H9 (cell line): ENCODE results near the gene LRRN4. TPM values are rescaled to one million over a fixed set of nuclear protein-coding genes. Genes with fewer than 3 reads are reported as not detected.

Experiments used
- DNase-seq: peaks from one replicate; pipeline ENCODE4 v3.0.0-alpha.2; 2017
- H2AFZ ChIP-seq: one replicate; pipeline ENCODE4 v1.6.1; 2013; ENCODE audit warnings: mild to moderate bottlenecking, low read length, control low read depth, moderate library complexity
- H2AK5ac ChIP-seq: 2 replicates; pipeline ENCODE4 v1.6.1; 2013; ENCODE audit warnings: low read length, control low read depth, mixed read lengths; ENCODE audit not compliant: insufficient read length
- H2BK120ac ChIP-seq: one replicate; pipeline ENCODE4 v1.6.1; 2013; ENCODE audit warnings: low read depth, mild to moderate bottlenecking, low read length, control low read depth, inconsistent platforms; ENCODE audit not compliant: poor library complexity, severe bottlenecking
- H2BK12ac ChIP-seq: 2 replicates; pipeline ENCODE4 v1.6.1; 2013; ENCODE audit warnings: low read length, control low read depth, mixed read lengths, low read depth; ENCODE audit not compliant: insufficient read length
- H2BK15ac ChIP-seq: 2 replicates; pipeline ENCODE4 v1.6.1; 2013; ENCODE audit warnings: low read depth, low read length, control low read depth
- H2BK20ac ChIP-seq: one replicate; pipeline ENCODE4 v1.6.1; 2013; ENCODE audit warnings: low read depth, mild to moderate bottlenecking, low read length, control low read depth, inconsistent platforms; ENCODE audit not compliant: poor library complexity, severe bottlenecking
- H2BK5ac ChIP-seq: 2 replicates; pipeline ENCODE4 v1.6.1; 2013; ENCODE audit warnings: low read length, control low read depth, mixed read lengths; ENCODE audit not compliant: insufficient read length
- H3K14ac ChIP-seq: 2 replicates; pipeline ENCODE4 v1.6.1; 2013; ENCODE audit warnings: low read length, control low read depth; ENCODE audit not compliant: insufficient read depth
- H3K18ac ChIP-seq: 2 replicates; pipeline ENCODE4 v1.6.1; 2013; ENCODE audit warnings: low read depth, mild to moderate bottlenecking, mixed read lengths, low read length, control low read depth; ENCODE audit not compliant: insufficient read length
- H3K23ac ChIP-seq: 2 replicates; pipeline ENCODE4 v1.6.1; 2013; ENCODE audit warnings: low read length, control low read depth, mixed read lengths, low read depth; ENCODE audit not compliant: insufficient read length
- H3K23me2 ChIP-seq: 2 replicates; pipeline ENCODE4 v1.6.1; 2013; ENCODE audit warnings: low read depth, mild to moderate bottlenecking, mixed read lengths, low read length, control low read depth; ENCODE audit not compliant: insufficient read length, poor library complexity, severe bottlenecking
- H3K27ac ChIP-seq: 2 replicates; pipeline ENCODE4 v1.5.1; 2013; ENCODE audit warnings: low read length, control low read depth, mixed read lengths, low read depth; ENCODE audit not compliant: insufficient read length
- H3K27me3 ChIP-seq: 2 replicates; pipeline ENCODE4 v1.6.1; 2013; ENCODE audit warnings: low read length, control low read depth, inconsistent platforms; ENCODE audit not compliant: insufficient read depth
- H3K4ac ChIP-seq: 2 replicates; pipeline ENCODE4 v1.6.1; 2013; ENCODE audit warnings: low read depth, mild to moderate bottlenecking, control low read depth, inconsistent platforms, low read length, moderate library complexity
- H3K4me1 ChIP-seq: 2 replicates; pipeline ENCODE4 v1.6.1; 2013; ENCODE audit warnings: low read length, control low read depth, inconsistent platforms; ENCODE audit not compliant: insufficient read depth
- H3K4me2 ChIP-seq: 2 replicates; pipeline ENCODE4 v1.6.1; 2013; ENCODE audit warnings: low read length, control low read depth, mixed read lengths; ENCODE audit not compliant: insufficient read length, insufficient read depth
- H3K56ac ChIP-seq: 2 replicates; pipeline ENCODE4 v1.6.1; 2013; ENCODE audit warnings: low read depth, mild to moderate bottlenecking, mixed read lengths, low read length, control low read depth; ENCODE audit not compliant: insufficient read length
- H3K79me1 ChIP-seq: 2 replicates; pipeline ENCODE4 v1.6.1; 2013; ENCODE audit warnings: low read depth, mild to moderate bottlenecking, moderate library complexity, low read length, control low read depth, inconsistent platforms; ENCODE audit not compliant: insufficient read depth, poor library complexity, severe bottlenecking
- H3K79me2 ChIP-seq: 2 replicates; pipeline ENCODE4 v1.6.1; 2013; ENCODE audit warnings: low read length, control low read depth, inconsistent platforms; ENCODE audit not compliant: insufficient read depth
- H3K9ac ChIP-seq: 2 replicates; pipeline ENCODE4 v1.6.1; 2013; ENCODE audit warnings: low read length, control low read depth, mixed read lengths; ENCODE audit not compliant: insufficient read length; ENCODE audit errors: extremely low read depth
- H3K9me3 ChIP-seq: one replicate; pipeline ENCODE4 v1.6.1; 2013; ENCODE audit warnings: low read depth, low read length, inconsistent platforms; ENCODE audit not compliant: control insufficient read depth
- H3T11ph ChIP-seq: one replicate; pipeline ENCODE4 v1.6.1; 2013; ENCODE audit warnings: mild to moderate bottlenecking, low read length, control low read depth, inconsistent platforms
- H4K20me1 ChIP-seq: one replicate; pipeline ENCODE4 v1.6.1; 2013; ENCODE audit not compliant: control insufficient read depth, insufficient read length, insufficient read depth
- H4K5ac ChIP-seq: 2 replicates; pipeline ENCODE4 v1.6.1; 2013; ENCODE audit warnings: low read depth, mild to moderate bottlenecking, mixed read lengths, low read length, control low read depth; ENCODE audit not compliant: insufficient read length
- H4K8ac ChIP-seq: replicated peaks from 2 replicates; pipeline ENCODE4 v1.6.1; 2013; ENCODE audit warnings: low read length, control low read depth, mixed read lengths, low read depth; ENCODE audit not compliant: insufficient read length
- H4K91ac ChIP-seq: 2 replicates; pipeline ENCODE4 v1.6.1; 2013; ENCODE audit warnings: low read depth, mild to moderate bottlenecking, moderate library complexity, mixed read lengths, low read length, control low read depth; ENCODE audit not compliant: insufficient read length
- H3K27ac Mint-ChIP-seq, 3 experiments: 2 replicates in 2 of 3; 3 replicates in 1 of 3; pipeline ENCODE4 v1.8.0; 2020 to 2021; ENCODE audit warnings: mixed read lengths in 3 of 3, mild to moderate bottlenecking in 1 of 3, moderate library complexity in 1 of 3
- H3K27me3 Mint-ChIP-seq: 2 replicates; pipeline ENCODE4 v1.8.0; 2021; ENCODE audit warnings: low read depth, mild to moderate bottlenecking, moderate library complexity, mixed read lengths
- H3K36me3 Mint-ChIP-seq, 3 experiments: 2 replicates in 2 of 3; 3 replicates in 1 of 3; pipeline ENCODE4 v1.8.0; 2020 to 2021; ENCODE audit warnings: low read depth in 3 of 3, mixed read lengths in 3 of 3; ENCODE audit not compliant: insufficient read depth in 1 of 3
- H3K4me1 Mint-ChIP-seq, 2 experiments: 2 replicates each; pipeline ENCODE4 v1.8.0; 2020; ENCODE audit warnings: mixed read lengths in 2 of 2
- H3K4me3 Mint-ChIP-seq, 2 experiments: 2 replicates in 1 of 2; 3 replicates in 1 of 2; pipeline ENCODE4 v1.8.0; 2020 to 2021; ENCODE audit warnings: mild to moderate bottlenecking in 2 of 2, mixed read lengths in 2 of 2, moderate library complexity in 1 of 2
- H3K9me3 Mint-ChIP-seq, 2 experiments: 2 replicates in 1 of 2; 3 replicates in 1 of 2; pipeline ENCODE4 v1.8.0; 2020; ENCODE audit warnings: mild to moderate bottlenecking in 2 of 2, mixed read lengths in 2 of 2, moderate library complexity in 1 of 2
- CTCF ChIP-seq: fragments of 200-600 bp; sonication (generic); conservative IDR thresholded peaks from 3 replicates; pipeline ENCODE4 v1.8.0; 2021; ENCODE audit warnings: antibody characterized with exemption, mild to moderate bottlenecking
- total RNA-seq: library from RNA; stranded (reverse); gene quantifications from 2 replicates; pipeline ENCODE4 v1.2.1, GENCODE V29; 2021

The LRRN4 gene
- total RNA-seq, 1 experiment from 2014 or later: 0.22 TPM

GRCh38 chr20:6099819-6100218, 46.0 kb upstream of the LRRN4 start:
- Mint-ChIP-seq H3K4me3 (no peak overlapping the region), H3K36me3 (peaks cover 0 to 2% (median 2%) of the 10 kb centered on the region in 3 experiments; a peak in 3 of 7 replicates), H3K9me3 (no peaks in the 10 kb centered on the region), H3K4me1 (no peaks in the 10 kb centered on the region), H3K27ac (no peak overlapping the region), H3K27me3 (no peaks in the 10 kb centered on the region)
- no peak overlapping the region for H2AK5ac ChIP-seq
- H3K4me1 ChIP-seq: no peaks in the 10 kb centered on the region
- no peaks in the 10 kb centered on the region for H3K27me3 ChIP-seq
- H3K79me2 ChIP-seq: no peaks in the 10 kb centered on the region
- H3K18ac ChIP-seq: no peak overlapping the region
- no peak overlapping the region for H2BK20ac ChIP-seq
- H3T11ph ChIP-seq: no peak overlapping the region
- H4K91ac ChIP-seq: no peak overlapping the region
- H3K9ac ChIP-seq: no peak overlapping the region
- H3K56ac ChIP-seq: no peak overlapping the region
- H3K79me1 ChIP-seq: no peaks in the 10 kb centered on the region
- H3K4ac ChIP-seq: no peak overlapping the region
- no peak overlapping the region for H2BK12ac ChIP-seq
- no peak overlapping the region for H3K4me2 ChIP-seq
- no peak overlapping the region for H3K23ac ChIP-seq
- H3K27ac ChIP-seq: no peak overlapping the region
- H2BK120ac ChIP-seq: no peak overlapping the region
- no peak overlapping the region for H2AFZ ChIP-seq
- no peak for TF ChIP-seq CTCF
- DNase-seq: no peak
- no peak overlapping the region for H2BK15ac ChIP-seq
- no peak overlapping the region for H2BK5ac ChIP-seq
- no peaks in the 10 kb centered on the region for H3K23me2 ChIP-seq
- H4K20me1 ChIP-seq: no peaks in the 10 kb centered on the region
- H3K9me3 ChIP-seq: no peaks in the 10 kb centered on the region
- H3K14ac ChIP-seq: no peak overlapping the region
- H4K5ac ChIP-seq: no peak overlapping the region
- no peak overlapping the region for H4K8ac ChIP-seq
